NCI-H774 (cell line): Measurements from ENCODE around the gene SLC23A2.

ENCODE experiments used
- DNase-seq: peaks from one replicate; lab custom pipeline; 2025; lab: John Stamatoyannopoulos, UW

The SLC23A2 gene

DNA sequence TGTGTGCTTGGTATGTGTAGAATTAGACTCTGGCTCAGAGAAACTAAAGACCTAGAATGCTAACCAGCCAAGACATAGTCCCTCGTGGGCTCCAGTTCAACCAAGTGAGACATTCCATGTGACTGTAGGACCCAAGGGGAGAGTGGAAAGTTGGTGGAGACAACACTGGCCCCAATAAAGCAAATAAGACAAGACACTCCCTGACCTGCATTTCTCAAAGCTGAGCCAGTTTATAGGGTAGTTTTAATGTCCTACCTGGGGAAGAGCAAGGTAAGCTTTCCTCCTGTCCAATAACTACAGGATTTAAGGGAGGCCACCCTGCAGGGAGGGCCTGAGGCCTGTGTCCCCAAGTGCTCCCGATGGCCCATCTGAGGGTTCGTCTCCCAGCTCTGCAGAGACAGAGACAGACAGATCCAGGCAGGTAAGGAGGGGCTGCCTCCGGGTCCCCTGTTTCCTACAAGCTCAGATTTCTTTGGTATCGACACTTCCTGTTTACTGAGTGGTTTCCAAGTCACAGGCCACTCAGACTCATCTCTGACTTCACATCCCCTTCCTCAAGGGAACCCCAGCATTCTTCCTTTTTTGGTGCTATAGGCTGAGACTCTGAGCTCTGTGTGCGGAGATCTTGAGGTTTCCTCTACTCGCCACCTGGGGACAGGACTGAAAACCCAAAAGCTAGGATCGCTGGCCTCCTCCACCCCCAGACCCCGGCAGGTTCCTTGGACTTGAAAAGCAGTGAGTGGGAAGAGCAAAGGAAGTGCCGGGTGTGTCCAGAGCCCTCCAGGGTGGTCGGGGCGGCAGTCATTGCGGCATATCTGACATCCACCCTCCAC is 187.2 kb downstream of the SLC23A2 start:
- no peak for DNase-seq

DNA sequence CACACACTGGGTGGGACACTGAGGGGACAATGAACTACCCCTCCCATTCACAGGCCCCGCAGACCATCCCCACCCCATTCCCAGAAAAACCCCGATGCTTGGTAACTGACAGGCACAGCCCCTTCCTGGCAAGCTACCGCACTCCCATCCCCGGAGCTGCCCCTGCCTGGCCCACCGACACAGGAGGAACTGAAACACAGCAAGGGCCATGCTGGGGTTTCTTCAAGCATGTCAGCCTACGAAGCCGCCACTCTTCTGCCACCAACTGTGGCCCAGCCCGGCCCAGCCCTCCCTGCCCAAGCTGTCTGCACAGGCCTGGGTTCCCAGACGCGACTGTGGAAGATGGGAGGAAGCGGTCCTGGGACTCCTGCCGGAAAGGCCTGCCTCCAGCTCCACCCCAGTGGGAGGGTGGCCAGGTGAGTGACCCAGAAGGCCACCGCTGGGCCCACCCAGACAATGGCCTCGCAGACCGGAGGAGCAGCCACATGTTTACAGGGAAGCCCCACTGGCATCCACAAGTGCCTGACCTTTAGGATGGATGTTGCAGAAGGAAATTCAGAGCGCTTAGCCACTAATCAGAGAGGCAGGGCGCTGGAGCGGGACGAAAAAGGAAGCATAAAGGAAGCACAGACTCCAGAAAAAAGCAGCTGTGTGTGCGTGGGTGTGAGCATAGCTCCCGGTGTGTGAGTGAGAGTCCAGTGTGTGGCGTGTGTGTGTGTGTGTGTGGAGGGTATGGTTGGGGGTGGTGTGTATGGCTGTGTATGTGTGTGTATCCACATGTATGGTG is 188.0 kb downstream of the SLC23A2 start:
- DNase-seq: no peak

DNA sequence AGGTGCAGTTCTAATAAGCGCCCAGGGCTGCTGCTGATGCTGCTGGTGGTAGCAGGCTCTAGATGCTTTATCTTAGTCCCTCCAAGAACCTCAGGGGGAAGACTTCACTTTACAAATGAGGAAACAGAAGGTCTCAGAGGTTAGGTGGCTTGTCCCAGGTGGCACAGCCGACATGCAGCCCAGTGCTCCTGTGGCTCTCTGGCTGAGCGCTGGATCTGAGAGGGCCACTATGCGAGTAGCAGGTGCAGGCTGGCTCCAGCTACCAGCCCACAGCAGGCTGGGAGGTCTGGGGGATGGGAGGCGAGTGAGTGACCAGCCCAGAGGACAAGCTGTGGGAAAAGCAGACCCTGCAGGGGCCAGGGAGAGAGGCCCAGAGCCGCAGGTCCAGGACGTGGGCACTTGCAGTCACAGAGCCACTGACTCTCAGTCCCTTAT is 188.7 kb downstream of the SLC23A2 start:
- no peak for DNase-seq

DNA sequence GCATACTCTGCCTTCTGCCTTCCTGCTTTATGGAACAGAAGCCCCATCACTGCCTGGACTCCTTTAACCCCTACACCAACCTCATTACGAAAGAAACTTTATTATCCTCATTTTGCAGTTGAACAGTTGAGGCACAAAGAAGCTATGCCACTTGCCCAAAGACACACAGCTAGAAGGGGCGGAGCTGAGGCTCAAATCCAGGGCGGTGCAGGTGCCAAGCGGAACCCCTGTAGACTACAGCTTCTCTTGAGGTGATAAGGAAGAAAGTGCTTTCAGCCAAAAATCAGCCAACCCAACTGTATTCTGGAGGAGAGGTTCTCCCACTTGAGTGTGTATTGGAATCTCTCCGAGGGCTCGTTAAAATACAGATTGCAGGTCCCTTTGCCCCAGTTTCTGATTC is 189.1 kb downstream of the SLC23A2 start:
- DNase-seq: no peak

DNA sequence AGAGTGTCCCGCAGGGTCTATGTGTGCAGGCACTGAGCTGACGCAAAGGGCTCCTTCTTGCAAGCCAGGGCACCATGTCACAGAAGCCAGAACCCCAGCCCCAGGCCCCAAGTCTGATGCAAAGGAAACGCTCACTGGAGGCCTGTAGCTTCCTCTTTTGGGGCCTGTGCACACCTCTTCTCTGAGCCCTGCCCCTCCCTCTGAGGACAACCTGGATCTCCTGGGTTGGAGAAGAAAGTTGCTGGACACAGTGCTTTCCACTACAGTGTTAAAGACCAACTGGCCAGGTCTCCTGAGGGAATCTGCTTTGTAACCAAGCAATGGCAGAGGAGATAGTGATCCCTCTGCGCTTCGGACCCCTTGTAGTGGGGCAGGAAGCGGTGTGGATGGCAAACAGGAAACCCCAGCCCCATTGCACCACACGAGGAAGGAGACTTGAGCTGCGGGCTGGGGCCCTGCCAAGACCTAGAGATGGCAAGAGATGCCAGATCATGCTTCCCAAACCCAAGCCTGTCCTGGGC is 189.6 kb downstream of the SLC23A2 start:
- DNase-seq: no peak

DNA sequence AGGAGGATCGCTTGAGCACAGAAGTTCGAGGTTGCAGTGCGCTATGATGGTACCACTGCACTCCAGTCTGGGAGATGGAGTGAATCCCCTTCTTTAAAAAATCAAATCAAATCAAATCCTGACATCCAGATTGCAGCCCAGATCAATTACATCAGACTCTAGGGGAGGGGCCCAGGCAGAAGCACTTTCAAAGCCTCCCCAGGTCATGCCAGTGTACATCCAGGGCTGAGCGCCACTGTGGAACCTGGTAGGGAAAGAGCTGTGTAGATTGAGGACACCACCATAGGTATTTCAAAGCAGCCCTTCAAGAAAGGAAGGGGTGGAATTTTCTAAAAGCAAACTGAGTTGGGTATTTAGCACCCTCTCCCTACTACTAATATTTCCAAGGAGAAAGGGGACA is 190.1 kb downstream of the SLC23A2 start:
- no peak for DNase-seq

DNA sequence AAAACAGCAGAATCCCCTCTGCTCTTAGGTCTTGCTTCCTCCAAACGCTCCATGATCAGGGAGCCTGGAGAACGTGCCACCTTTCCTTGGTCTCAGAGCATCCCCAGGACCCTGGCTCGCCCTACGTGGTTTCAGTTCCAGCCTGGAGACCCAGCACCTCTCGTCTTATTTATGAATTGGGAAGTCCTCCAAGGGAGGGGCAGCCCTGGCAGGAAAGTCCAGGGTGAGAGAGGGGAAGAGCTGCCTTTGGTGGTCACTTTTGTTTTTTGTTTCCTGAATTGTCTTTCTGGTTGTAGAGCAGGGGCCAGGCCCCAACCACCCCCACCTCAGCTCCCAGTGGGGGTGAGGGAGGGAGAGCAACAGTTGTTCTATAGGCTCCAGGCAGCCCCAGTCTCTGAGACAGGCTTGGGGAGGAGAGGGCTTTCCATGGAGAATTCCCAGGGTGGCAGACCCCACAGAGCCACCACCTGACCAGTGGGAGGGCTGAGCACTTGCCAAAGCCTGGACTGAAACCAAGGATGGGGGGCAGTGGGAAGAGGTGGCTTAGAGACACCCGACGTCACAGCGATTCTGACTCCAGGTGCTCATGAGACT is 190.8 kb downstream of the SLC23A2 start:
- no peak for DNase-seq

DNA sequence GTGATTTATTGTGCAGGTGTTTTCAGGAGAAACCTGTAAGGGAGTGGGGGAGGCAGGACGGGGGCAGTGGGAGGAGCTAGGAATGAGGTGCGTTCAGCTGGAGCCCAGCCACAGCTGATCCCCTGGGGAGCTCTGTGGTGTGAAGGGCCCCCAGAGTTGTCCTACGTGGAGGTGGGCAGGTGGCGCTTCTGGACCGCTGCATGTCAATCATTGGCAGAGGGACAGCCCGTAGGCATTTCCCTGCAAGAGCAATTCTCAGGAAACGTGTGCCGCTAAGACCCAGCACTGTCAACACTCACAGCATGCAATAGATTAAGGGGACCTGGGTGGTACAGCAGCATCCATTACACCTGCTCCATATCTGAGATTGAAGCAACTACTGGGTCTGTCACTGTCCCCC is 191.6 kb downstream of the SLC23A2 start:
- no peak for DNase-seq

DNA sequence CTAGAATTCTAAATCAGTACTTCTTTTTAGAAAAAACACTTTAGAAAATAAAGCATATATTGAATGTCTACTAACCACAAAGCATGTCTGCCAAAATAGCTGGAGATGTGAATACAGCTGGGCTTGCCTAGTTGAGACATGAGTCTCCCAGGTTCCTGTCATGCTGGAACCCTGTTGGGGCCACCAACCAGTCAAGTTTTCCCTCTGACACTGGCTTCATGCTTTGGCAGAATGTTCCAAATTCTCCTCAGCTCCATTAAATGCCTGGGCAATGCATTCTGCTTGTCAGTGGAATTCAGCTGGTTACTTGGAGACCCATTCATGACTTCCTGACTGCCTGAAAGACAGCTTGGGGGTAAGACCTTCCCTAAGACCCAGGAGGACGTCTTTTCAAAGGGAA is 192.4 kb downstream of the SLC23A2 start:
- no peak for DNase-seq

DNA sequence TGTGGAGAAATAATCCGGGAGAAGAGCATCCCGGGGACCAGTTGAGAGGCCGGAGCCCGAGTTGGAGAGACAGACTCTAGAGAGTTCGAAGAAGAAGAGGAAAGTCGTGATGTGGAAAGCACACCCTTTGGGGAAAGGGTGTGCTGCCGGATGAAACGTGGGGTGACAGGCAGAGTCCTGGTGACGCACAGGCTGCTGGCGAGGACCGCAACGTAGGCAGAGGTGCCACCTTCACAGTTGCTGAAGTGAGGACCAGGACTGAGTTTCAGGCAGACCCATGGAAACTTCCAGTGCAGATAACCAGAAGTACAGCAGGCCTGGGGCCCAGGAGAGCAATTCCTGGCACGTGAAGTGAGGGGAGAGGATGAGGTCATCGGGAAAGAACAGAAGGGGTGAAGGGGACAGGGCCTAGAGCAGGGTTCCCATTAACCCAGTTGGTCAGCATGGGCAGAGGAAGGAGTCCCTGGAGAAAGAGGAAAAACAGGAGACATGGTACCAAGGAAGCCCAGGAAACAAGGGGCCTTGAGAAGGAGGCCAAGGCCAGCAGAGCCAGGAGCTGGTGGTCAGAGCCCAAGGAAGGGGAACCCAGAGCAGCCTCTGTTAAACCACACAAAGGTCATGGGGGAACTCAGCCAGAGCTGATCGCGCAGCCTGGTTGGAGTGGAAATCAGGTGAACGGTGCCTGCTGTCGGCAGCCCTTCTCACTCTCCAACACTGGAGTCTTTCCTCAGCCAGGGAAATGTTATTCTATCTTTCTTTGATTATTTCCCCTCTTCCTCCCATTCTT is 195.5 kb downstream of the SLC23A2 start:
- no peak for DNase-seq

DNA sequence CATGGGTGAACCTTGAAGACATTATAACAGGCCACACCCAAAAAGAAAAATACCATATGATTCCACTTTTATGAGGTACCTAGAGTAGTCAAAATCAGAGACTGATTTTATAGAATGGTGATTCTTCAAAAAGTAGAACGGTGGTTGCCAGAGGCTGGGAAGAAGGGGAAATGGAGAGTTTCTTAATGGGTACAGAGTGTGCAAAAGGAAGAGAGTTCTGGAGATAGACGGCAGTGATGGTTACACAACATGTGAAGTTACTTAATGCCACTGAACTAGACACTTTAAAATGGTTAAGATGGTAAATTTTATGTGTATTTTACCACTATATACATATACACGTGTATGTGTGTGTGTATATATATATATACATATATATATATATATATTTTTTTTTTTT is 198.8 kb downstream of the SLC23A2 start:
- no peak for DNase-seq
